T-cell (primary cell): ENCODE measurements around the gene ZBTB40. TPM values are rescaled to one million over a fixed set of nuclear protein-coding genes. Genes with fewer than 3 reads are reported as not detected.

Experiments used
- ATAC-seq, 4 experiments: fragments of 200-7000 bp in 3 of 4; fragments of 150-1000 bp in 1 of 4; cut with Tn5 transposase; replicated peaks in 1 of 4; 1 replicate in 3 of 4; 2 replicates in 1 of 4; pipeline ENCODE4 v1.10.0; 2021; ENCODE audit warnings: moderate library complexity in 3 of 4, mild to moderate bottlenecking in 2 of 4, moderate number of reproducible peaks in 1 of 4
- CTCF ChIA-PET, 2 donors: fragments of 300-600 bp; sonication (Branson Sonifier 250); formaldehyde crosslinking; loops; one replicate each; lab custom pipeline; 2022; ENCODE audit warnings: antibody characterized with exemption in 2 of 2; lab: Charles Lee
- POLR2A ChIA-PET, 2 donors: fragments of 300-600 bp; sonication (Branson Sonifier 250); formaldehyde crosslinking; loops; one replicate each; lab custom pipeline; 2022; ENCODE audit warnings: antibody characterized with exemption in 2 of 2; lab: Charles Lee
- DNase-seq, 35 experiments: peaks; one replicate each; pipeline versions ENCODE4 v3.0.0 to v3.0.0-alpha.2; 2013 to 2023
- H3K27ac ChIP-seq: one replicate; pipeline ENCODE4 v1.5.1; 2013; ENCODE audit warnings: low read length
- H3K27me3 ChIP-seq, 2 experiments: replicated peaks in 1 of 2; 1 replicate in 1 of 2; 2 replicates in 1 of 2; pipeline versions ENCODE4 v1.6.1 to v1.7.0; 2013; ENCODE audit warnings: low read length in 1 of 2, mixed read lengths in 1 of 2; ENCODE audit not compliant: control insufficient read depth in 2 of 2, insufficient read depth in 2 of 2; ENCODE audit errors: extremely low read depth in 1 of 2
- H3K36me3 ChIP-seq, 2 donors: 1 replicate in 1 of 2; 2 replicates in 1 of 2; pipeline versions ENCODE4 v1.6.1 to v1.7.0; 2013; ENCODE audit warnings: low read length in 1 of 2; ENCODE audit not compliant: control insufficient read depth in 2 of 2, insufficient read depth in 1 of 2; ENCODE audit errors: extremely low read depth in 1 of 2
- H3K4me1 ChIP-seq, 2 experiments: 1 replicate in 1 of 2; 2 replicates in 1 of 2; pipeline versions ENCODE4 v1.6.1 to v1.7.0; 2013; ENCODE audit warnings: low read length in 2 of 2, mixed read lengths in 1 of 2; ENCODE audit not compliant: insufficient read depth in 2 of 2, control insufficient read depth in 1 of 2; ENCODE audit errors: extremely low read depth in 1 of 2
- H3K4me3 ChIP-seq, 2 donors: 1 replicate in 1 of 2; 2 replicates in 1 of 2; pipeline versions ENCODE4 v1.5.1 to v1.7.0; 2013; ENCODE audit warnings: mild to moderate bottlenecking in 2 of 2, low read length in 1 of 2, moderate library complexity in 1 of 2; ENCODE audit not compliant: control insufficient read depth in 1 of 2; ENCODE audit errors: extremely low read depth in 1 of 2
- H3K9me3 ChIP-seq: 2 replicates; pipeline ENCODE4 v1.7.0; 2013
- H3K27ac Mint-ChIP-seq, 2 donors: one replicate each; pipeline ENCODE4 v1.8.0; 2020 to 2021; ENCODE audit warnings: mild to moderate bottlenecking in 2 of 2, mixed read lengths in 2 of 2
- H3K27me3 Mint-ChIP-seq, 2 donors: one replicate each; pipeline ENCODE4 v1.8.0; 2021 to 2022; ENCODE audit warnings: mixed read lengths in 2 of 2
- H3K36me3 Mint-ChIP-seq: one replicate; pipeline ENCODE4 v1.8.0; 2021; ENCODE audit warnings: mixed read lengths
- H3K4me1 Mint-ChIP-seq, 3 donors: one replicate each; pipeline ENCODE4 v1.8.0; 2020 to 2022; ENCODE audit warnings: mixed read lengths in 3 of 3, mild to moderate bottlenecking in 1 of 3
- H3K4me3 Mint-ChIP-seq, 3 donors: one replicate each; pipeline ENCODE4 v1.8.0; 2020 to 2022; ENCODE audit warnings: mild to moderate bottlenecking in 3 of 3, mixed read lengths in 3 of 3, moderate library complexity in 3 of 3
- H3K9me3 Mint-ChIP-seq, 3 donors: one replicate each; pipeline ENCODE4 v1.8.0; 2020 to 2022; ENCODE audit warnings: mixed read lengths in 3 of 3
- whole genome bisulfite sequencing: methylation state at CpG from one replicate; pipeline ENCODE4 v1.1.5; 2013; ENCODE audit warnings: missing lambda C conversion rate; ENCODE audit not compliant: insufficient coverage; 5-methylcytosine and 5-hydroxymethylcytosine counted together
- total RNA-seq, 35 experiments: library from RNA in 6 of 35; stranded (reverse) in 6 of 35; fragments of 120-200 nt in 1 of 35; gene quantifications; one replicate each; pipeline versions ENCODE4 v1.2.1 to v1.2.4 and lab custom pipeline; 2013 to 2026

ZBTB40 gene
- total RNA-seq, 5 donors from 2014 or later (not counting 1 experiment from before 2014, with no cell fraction given) = 42.6 to 62.9 (median 54.1) TPM

- Histone ChIP-seq H3K27ac (no peak overlapping the region), H3K4me3 (no peak overlapping the region), H3K36me3 (no peaks in the 10 kb centered on the region), H3K9me3 (no peaks in the 10 kb centered on the region), H3K4me1 (peaks cover 0 to 6% of the 10 kb centered on the region in 2 experiments), H3K27me3 (peaks cover 0 to 4% of the 10 kb centered on the region in 2 experiments)
- ChIA-PET POLR2A (no interaction called here), CTCF (no interaction called here)
- Mint-ChIP-seq H3K36me3 (peaks cover 10% of the 10 kb centered on the region), H3K4me1 (peaks cover 19 to 27% (median 20%) of the 10 kb centered on the region in 3 donors), H3K27ac (no peak overlapping the region), H3K27me3 (peaks cover 0 to 1% of the 10 kb centered on the region in 2 donors), H3K9me3 (no peaks in the 10 kb centered on the region), H3K4me3 (peak overlapping the region in 2 of 3 donors; percentile 26 to 41)
- 40% methylated on average over 1 of the region's 16 CpGs for WGBS
- DNase-seq = no peak
- ATAC-seq = peak in 2 of 4 experiments; percentile 24 to 43
These were observed 88.0 kb downstream of the ZBTB40 start for GRCh38 chr1:22539510-22540118.

- Histone ChIP-seq H3K4me3 (no peak overlapping the region), H3K27ac (no peak overlapping the region), H3K27me3 (peaks cover 0 to 7% of the 10 kb centered on the region in 2 experiments), H3K4me1 (peaks cover 0 to 6% of the 10 kb centered on the region in 2 experiments), H3K9me3 (no peaks in the 10 kb centered on the region), H3K36me3 (no peaks in the 10 kb centered on the region)
- H3K27me3 Mint-ChIP-seq = peaks cover 0 to 2% of the 10 kb centered on the region in 2 donors
- 89% methylated on average over 4 of the region's 5 CpGs for WGBS
- no peak for DNase-seq
- ATAC-seq = no peak
- H3K4me1 Mint-ChIP-seq = peaks cover 19 to 27% (median 20%) of the 10 kb centered on the region in 3 donors
- no peaks in the 10 kb centered on the region for H3K9me3 Mint-ChIP-seq
- ChIA-PET CTCF (no interaction called here), POLR2A (no interaction called here)
- H3K36me3 Mint-ChIP-seq = peaks cover 8% of the 10 kb centered on the region
- no peak overlapping the region for H3K27ac Mint-ChIP-seq
- no peak overlapping the region for H3K4me3 Mint-ChIP-seq
These were observed 88.7 kb downstream of the ZBTB40 start for GRCh38 chr1:22540337-22540736.

GRCh38 chr1:22542886-22543285, 91.2 kb downstream of the ZBTB40 start:
- ChIA-PET POLR2A (no interaction called here), CTCF (interaction anchor here in 1 of 2 donors (0.6 kb wide), 1 partner anchor 99 kb away, joined by 4 read pairs; no protein-coding TSS in a partner anchor)
- Histone ChIP-seq H3K9me3 (no peaks in the 10 kb centered on the region), H3K4me3 (no peak overlapping the region), H3K27ac (no peak overlapping the region), H3K4me1 (peaks cover 0 to 6% of the 10 kb centered on the region in 2 experiments), H3K27me3 (peaks cover 0 to 12% of the 10 kb centered on the region in 2 experiments), H3K36me3 (no peaks in the 10 kb centered on the region)
- peaks cover 12 to 15% of the 10 kb centered on the region in 2 donors for H3K27me3 Mint-ChIP-seq
- H3K4me1 Mint-ChIP-seq = peaks cover 18 to 25% (median 19%) of the 10 kb centered on the region in 3 donors
- H3K36me3 Mint-ChIP-seq = no peaks in the 10 kb centered on the region
- WGBS = 78% methylated on average over 4 of the region's 9 CpGs
- no peaks in the 10 kb centered on the region for H3K9me3 Mint-ChIP-seq
- ATAC-seq (no peak), DNase-seq (no peak)
- H3K4me3 Mint-ChIP-seq = no peak overlapping the region
- H3K27ac Mint-ChIP-seq = no peak overlapping the region

- Histone ChIP-seq H3K36me3 (no peaks in the 10 kb centered on the region), H3K9me3 (no peaks in the 10 kb centered on the region), H3K27ac (no peak overlapping the region), H3K4me3 (no peak overlapping the region), H3K4me1 (peaks cover 0 to 6% of the 10 kb centered on the region in 2 experiments), H3K27me3 (peaks cover 0 to 20% of the 10 kb centered on the region in 2 experiments)
- no peaks in the 10 kb centered on the region for H3K9me3 Mint-ChIP-seq
- 56% methylated on average over 6 of the region's 6 CpGs for WGBS
- H3K36me3 Mint-ChIP-seq = no peaks in the 10 kb centered on the region
- no peak overlapping the region for H3K4me3 Mint-ChIP-seq
- CTCF ChIA-PET = no interaction called here
- POLR2A ChIA-PET = no interaction called here
- no peak overlapping the region for H3K27ac Mint-ChIP-seq
- no peak for ATAC-seq
- peaks cover 20 to 23% of the 10 kb centered on the region in 2 donors for H3K27me3 Mint-ChIP-seq
- H3K4me1 Mint-ChIP-seq = peaks cover 10 to 18% (median 11%) of the 10 kb centered on the region in 3 donors
- DNase-seq = no peak
These were observed 92.0 kb downstream of the ZBTB40 start for GRCh38 chr1:22543679-22544078.

- H3K4me1 ChIP-seq = no peaks in the 10 kb centered on the region
These were observed 93.0 kb downstream of the ZBTB40 start for GRCh38 chr1:22544606-22545005.

GRCh38 chr1:22545141-22545540, 93.5 kb downstream of the ZBTB40 start:
- no peaks in the 10 kb centered on the region for H3K36me3 ChIP-seq
- CTCF ChIA-PET = no interaction called here
- no peaks in the 10 kb centered on the region for H3K36me3 Mint-ChIP-seq
- H3K9me3 Mint-ChIP-seq = no peaks in the 10 kb centered on the region
- no peak overlapping the region for H3K27ac ChIP-seq
- peaks cover 0 to 30% of the 10 kb centered on the region in 2 experiments for H3K27me3 ChIP-seq
- H3K4me3 ChIP-seq = no peak overlapping the region
- POLR2A ChIA-PET = no interaction called here
- H3K4me3 Mint-ChIP-seq = no peak overlapping the region
- peaks cover 0 to 4% (median 0%) of the 10 kb centered on the region in 3 donors for H3K4me1 Mint-ChIP-seq
- H3K27ac Mint-ChIP-seq = no peak overlapping the region
- ATAC-seq (no peak), DNase-seq (no peak)
- no peaks in the 10 kb centered on the region for H3K9me3 ChIP-seq
- no peaks in the 10 kb centered on the region for H3K4me1 ChIP-seq
- peaks cover 31 to 36% of the 10 kb centered on the region in 2 donors for H3K27me3 Mint-ChIP-seq
- 81% methylated on average over 13 of the region's 13 CpGs for WGBS

More at GRCh38 chr1:22544606-22545005, 93.0 kb downstream of the ZBTB40 start:
- Mint-ChIP-seq H3K9me3 (no peaks in the 10 kb centered on the region), H3K36me3 (no peaks in the 10 kb centered on the region), H3K27ac (no peak overlapping the region), H3K4me3 (no peak overlapping the region), H3K4me1 (peaks cover under 1 to 10% (median 3%) of the 10 kb centered on the region in 3 donors), H3K27me3 (peaks cover 29 to 32% of the 10 kb centered on the region in 2 donors)
- WGBS = 90% methylated on average over 10 of the region's 12 CpGs
- Histone ChIP-seq H3K36me3 (no peaks in the 10 kb centered on the region), H3K27me3 (peaks cover 0 to 25% of the 10 kb centered on the region in 2 experiments), H3K27ac (no peak overlapping the region), H3K9me3 (no peaks in the 10 kb centered on the region), H3K4me3 (no peak overlapping the region)
- ChIA-PET CTCF (no interaction called here), POLR2A (no interaction called here)
- ATAC-seq (no peak), DNase-seq (no peak)
